Mesenchymal stem cell (in vitro differentiated cells and primary cell): ENCODE results near the gene FNDC3B.

Experiments used
- DNase-seq: peaks from one replicate; pipeline ENCODE4 v3.0.0-alpha.2; 2013
- H2AFZ ChIP-seq: one replicate; pipeline ENCODE4 v1.6.1; 2013; ENCODE audit warnings: low read depth, mild to moderate bottlenecking, control low read depth, inconsistent platforms, low read length, moderate library complexity
- H2AK5ac ChIP-seq: 2 replicates; pipeline ENCODE4 v1.6.1; 2013; ENCODE audit warnings: low read length, moderate library complexity, mild to moderate bottlenecking, inconsistent platforms; ENCODE audit not compliant: severe bottlenecking
- H2BK120ac ChIP-seq: one replicate; pipeline ENCODE4 v1.6.1; 2013; ENCODE audit warnings: low read depth, mild to moderate bottlenecking, inconsistent platforms, low read length, moderate library complexity
- H2BK12ac ChIP-seq, 2 experiments: one replicate each; pipeline ENCODE4 v1.6.1; 2013; ENCODE audit warnings: inconsistent platforms in 2 of 2, low read length in 2 of 2, mild to moderate bottlenecking in 2 of 2, moderate library complexity in 2 of 2, control low read depth in 1 of 2
- H2BK15ac ChIP-seq: one replicate; pipeline ENCODE4 v1.6.1; 2013; ENCODE audit warnings: mild to moderate bottlenecking, low read depth, inconsistent platforms; ENCODE audit not compliant: poor library complexity, severe bottlenecking
- H2BK5ac ChIP-seq: 2 replicates; pipeline ENCODE4 v1.6.1; 2013; ENCODE audit warnings: low read depth, mild to moderate bottlenecking, low read length, control low read depth, inconsistent platforms; ENCODE audit not compliant: poor library complexity, severe bottlenecking
- H3K14ac ChIP-seq, 2 experiments: one replicate each; pipeline ENCODE4 v1.6.1; 2013; ENCODE audit warnings: inconsistent platforms in 2 of 2, low read length in 2 of 2, control low read depth in 1 of 2, mild to moderate bottlenecking in 1 of 2, moderate library complexity in 1 of 2
- H3K18ac ChIP-seq, 2 experiments: one replicate each; pipeline ENCODE4 v1.6.1; 2013; ENCODE audit warnings: inconsistent platforms in 2 of 2, low read length in 2 of 2, control low read depth in 1 of 2, low read depth in 1 of 2, mild to moderate bottlenecking in 1 of 2
- H3K23ac ChIP-seq, 2 experiments: one replicate each; pipeline ENCODE4 v1.6.1; 2013; ENCODE audit warnings: inconsistent platforms in 2 of 2, low read length in 2 of 2, mild to moderate bottlenecking in 2 of 2, moderate library complexity in 2 of 2, control low read depth in 1 of 2
- H3K27ac ChIP-seq: 2 replicates; pipeline ENCODE4 v1.5.1; 2013; ENCODE audit warnings: mild to moderate bottlenecking, moderate library complexity, low read length, control low read depth, inconsistent platforms; ENCODE audit not compliant: poor library complexity, severe bottlenecking
- H3K27me3 ChIP-seq, 2 experiments: 2 replicates each; pipeline versions ENCODE4 v1.6.1 to v1.7.0; 2013; ENCODE audit warnings: low read length in 2 of 2, mild to moderate bottlenecking in 2 of 2, moderate library complexity in 2 of 2, control low read depth in 1 of 2, inconsistent platforms in 1 of 2; ENCODE audit not compliant: control insufficient read depth in 1 of 2, insufficient read depth in 1 of 2
- H3K36me3 ChIP-seq, 2 experiments: 2 replicates each; pipeline versions ENCODE4 v1.6.1 to v1.7.0; 2013; ENCODE audit warnings: low read length in 2 of 2, control low read depth in 1 of 2, inconsistent platforms in 1 of 2, low read depth in 1 of 2, mild to moderate bottlenecking in 1 of 2; ENCODE audit not compliant: insufficient read depth in 2 of 2, control insufficient read depth in 1 of 2
- H3K4ac ChIP-seq, 2 experiments: one replicate each; pipeline ENCODE4 v1.6.1; 2013; ENCODE audit warnings: inconsistent platforms in 2 of 2, low read length in 2 of 2, mild to moderate bottlenecking in 2 of 2, moderate library complexity in 2 of 2, control low read depth in 1 of 2, low read depth in 1 of 2
- H3K4me1 ChIP-seq: 2 replicates; pipeline ENCODE4 v1.6.1; 2013; ENCODE audit warnings: low read depth, low read length, control low read depth; ENCODE audit not compliant: control insufficient read depth, insufficient read depth
- H3K4me2 ChIP-seq: 2 replicates; pipeline ENCODE4 v1.6.1; 2013; ENCODE audit warnings: low read length, mild to moderate bottlenecking, inconsistent platforms; ENCODE audit not compliant: poor library complexity, severe bottlenecking
- H3K4me3 ChIP-seq, 2 experiments: 2 replicates each; pipeline versions ENCODE4 v1.5.1 to v1.7.0; 2013; ENCODE audit warnings: low read length in 2 of 2, mild to moderate bottlenecking in 2 of 2, control low read depth in 1 of 2, low read depth in 1 of 2; ENCODE audit not compliant: insufficient read depth in 1 of 2
- H3K79me1 ChIP-seq: replicated peaks from 2 replicates; pipeline ENCODE4 v1.6.1; 2013; ENCODE audit warnings: mild to moderate bottlenecking, control low read depth, low read length, inconsistent platforms; ENCODE audit not compliant: poor library complexity, severe bottlenecking
- H3K9ac ChIP-seq: 2 replicates; pipeline ENCODE4 v1.7.0; 2013; ENCODE audit warnings: mild to moderate bottlenecking, low read length, moderate library complexity
- H3K9me3 ChIP-seq: 2 replicates; pipeline ENCODE4 v1.7.0; 2013; ENCODE audit warnings: mild to moderate bottlenecking, low read length; ENCODE audit not compliant: control insufficient read depth
- H4K8ac ChIP-seq: one replicate; pipeline ENCODE4 v1.6.1; 2013; ENCODE audit warnings: inconsistent platforms, mild to moderate bottlenecking, low read length, moderate library complexity
- H4K91ac ChIP-seq: one replicate; pipeline ENCODE4 v1.6.1; 2013; ENCODE audit warnings: mild to moderate bottlenecking, low read length, inconsistent platforms
- WGBS: methylation state at CpG from one replicate; pipeline ENCODE4 v1.1.7; 2013; ENCODE audit warnings: mixed read lengths; 5-methylcytosine and 5-hydroxymethylcytosine counted together

Gene FNDC3B

DNA sequence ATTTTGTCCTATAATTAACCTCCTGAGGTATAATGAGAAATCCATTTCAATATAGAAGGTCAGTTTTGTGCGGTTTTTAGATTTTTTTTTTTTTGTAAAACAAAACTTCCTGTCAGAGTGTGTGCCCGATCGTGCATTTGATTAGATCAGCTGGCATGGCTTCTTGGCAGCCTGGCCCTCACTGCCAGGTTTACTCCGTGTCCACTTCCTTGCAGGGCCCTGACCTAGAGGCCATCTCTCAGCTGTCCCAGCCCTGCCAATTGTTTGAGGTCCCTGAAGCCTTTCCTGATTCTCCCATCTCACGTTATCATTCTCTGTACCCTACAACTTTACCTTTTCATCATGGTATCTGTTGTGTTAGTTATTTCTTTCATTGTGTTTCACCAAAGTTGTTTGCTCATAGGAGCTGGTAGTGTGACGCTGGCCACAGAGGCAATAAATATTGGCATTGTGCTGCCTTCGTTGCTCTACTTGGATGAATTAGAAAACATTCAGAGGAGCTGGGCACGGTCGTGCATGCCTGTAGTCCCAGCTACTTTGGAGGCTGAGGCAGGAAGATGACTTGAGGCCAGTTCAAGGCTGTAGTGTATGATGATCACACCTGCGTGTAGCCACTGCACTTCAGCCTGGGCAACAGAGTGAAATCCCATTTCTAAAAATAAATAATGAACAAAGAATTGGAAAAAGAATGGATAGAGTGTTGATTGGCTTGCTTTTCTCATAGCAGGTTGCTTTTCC lies 206.9 kb downstream of the FNDC3B start:
- Histone ChIP-seq H3K4me3 (no peak overlapping the region), H2AK5ac (no peak overlapping the region), H4K91ac (no peak overlapping the region), H3K9me3 (peaks cover 8% of the 10 kb centered on the region), H3K36me3 (peaks cover 16 to 53% of the 10 kb centered on the region in 2 experiments), H3K4me2 (no peak overlapping the region), H3K79me1 (peaks cover 22% of the 10 kb centered on the region), H2BK15ac (no peak overlapping the region), H3K23ac (no peak overlapping the region), H2BK120ac (no peak overlapping the region), H4K8ac (peak overlapping the region; percentile 49), H3K4me1 (peaks cover 2% of the 10 kb centered on the region), H2BK12ac (no peak overlapping the region), H3K9ac (no peak overlapping the region), H3K18ac (no peak overlapping the region), H2AFZ (no peak overlapping the region), H3K4ac (no peak overlapping the region), H2BK5ac (no peak overlapping the region), H3K27ac (no peak overlapping the region), H3K27me3 (no peaks in the 10 kb centered on the region), H3K14ac (no peak overlapping the region)
- no peak for DNase-seq
- WGBS = 98% methylated on average over 8 of the region's 10 CpGs

DNA sequence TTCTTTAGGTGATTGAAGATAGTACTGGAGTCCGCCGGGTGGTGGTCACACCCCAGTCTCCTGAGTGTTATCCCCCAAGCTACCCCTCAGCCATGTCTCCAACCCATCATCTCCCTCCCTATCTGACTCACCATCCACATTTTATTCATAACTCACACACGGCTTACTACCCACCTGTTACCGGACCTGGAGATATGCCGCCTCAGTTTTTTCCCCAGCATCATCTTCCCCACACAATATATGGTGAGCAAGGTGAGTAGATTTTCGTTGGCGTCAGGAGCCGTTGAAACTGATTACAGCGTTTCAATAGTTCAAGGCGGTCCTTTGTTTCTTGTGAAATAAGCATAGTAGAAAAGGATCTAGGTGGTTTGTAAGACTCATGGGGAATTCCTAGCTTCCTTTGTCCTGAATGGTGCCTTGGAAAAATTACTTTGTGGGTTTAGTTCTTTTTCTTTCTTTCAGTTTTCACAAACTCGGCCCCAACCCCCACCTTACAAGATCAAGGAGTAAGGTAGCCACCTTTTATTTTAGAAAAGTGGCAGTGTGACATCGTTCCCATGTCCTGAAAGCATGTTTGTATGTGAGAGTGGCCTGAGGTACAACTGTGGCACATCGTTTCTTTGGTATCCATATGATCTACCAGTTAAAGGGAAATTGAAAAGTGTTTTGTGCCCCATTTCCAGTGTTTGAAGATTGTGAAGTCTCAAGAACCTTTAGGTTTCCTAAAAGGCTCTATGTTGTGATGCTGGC lies 208.3 kb downstream of the FNDC3B start:
- no peak overlapping the region for H2BK120ac ChIP-seq
- no peak overlapping the region for H4K8ac ChIP-seq
- H3K18ac ChIP-seq = no peak overlapping the region
- H3K23ac ChIP-seq = no peak overlapping the region
- H3K4me3 ChIP-seq = no peak overlapping the region
- no peak overlapping the region for H2BK5ac ChIP-seq
- no peak overlapping the region for H2AFZ ChIP-seq
- no peak overlapping the region for H2AK5ac ChIP-seq
- peaks cover 2% of the 10 kb centered on the region for H3K4me1 ChIP-seq
- H3K27ac ChIP-seq = no peak overlapping the region
- H3K4me2 ChIP-seq = no peak overlapping the region
- H3K79me1 ChIP-seq = peaks cover 15% of the 10 kb centered on the region
- H2BK15ac ChIP-seq = no peak overlapping the region
- H3K4ac ChIP-seq = no peak overlapping the region
- no peak overlapping the region for H3K9ac ChIP-seq
- no peak overlapping the region for H3K14ac ChIP-seq
- peaks cover 9 to 53% of the 10 kb centered on the region in 2 experiments for H3K36me3 ChIP-seq
- no peak overlapping the region for H2BK12ac ChIP-seq
- H4K91ac ChIP-seq = no peak overlapping the region
- no peaks in the 10 kb centered on the region for H3K27me3 ChIP-seq
- DNase-seq = no peak
- 96% methylated on average over 9 of the region's 13 CpGs for WGBS
- peaks cover 4% of the 10 kb centered on the region for H3K9me3 ChIP-seq

DNA sequence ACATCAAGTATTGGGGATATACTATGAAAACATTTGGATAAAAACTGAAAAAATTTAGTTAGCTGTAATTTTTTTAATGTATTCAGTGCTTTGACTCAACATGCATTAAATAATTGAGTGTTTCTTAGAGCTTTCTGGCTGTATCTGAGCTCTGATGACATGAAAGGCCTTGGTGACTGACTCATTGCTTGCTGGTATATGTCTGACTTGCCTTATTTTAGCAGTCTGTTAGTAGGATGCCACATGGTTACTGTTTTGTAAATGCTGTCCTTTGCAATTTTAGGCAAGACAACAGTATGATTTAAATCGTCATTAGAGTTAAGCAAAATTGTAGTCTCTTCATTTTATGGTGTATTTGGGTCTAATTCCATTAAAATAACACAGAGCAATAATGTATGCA lies 209.7 kb downstream of the FNDC3B start:
- Histone ChIP-seq H2BK12ac (no peak overlapping the region), H3K79me1 (peaks cover 12% of the 10 kb centered on the region), H2BK15ac (no peak overlapping the region), H3K14ac (no peak overlapping the region), H3K4ac (no peak overlapping the region), H3K9ac (peak overlapping the region; percentile 27), H3K9me3 (no peaks in the 10 kb centered on the region), H3K27me3 (no peaks in the 10 kb centered on the region), H2BK120ac (no peak overlapping the region), H2AK5ac (no peak overlapping the region), H2AFZ (no peak overlapping the region), H4K91ac (no peak overlapping the region), H3K23ac (no peak overlapping the region), H4K8ac (no peak overlapping the region), H3K4me2 (no peak overlapping the region), H3K4me3 (no peak overlapping the region), H3K18ac (no peak overlapping the region), H3K4me1 (peaks cover 2% of the 10 kb centered on the region), H3K36me3 (peaks cover 9 to 51% of the 10 kb centered on the region in 2 experiments), H2BK5ac (no peak overlapping the region), H3K27ac (no peak overlapping the region)
- no CpG with 5 or more reads among the region's 1 CpG for WGBS
- DNase-seq = peak; percentile 74

DNA sequence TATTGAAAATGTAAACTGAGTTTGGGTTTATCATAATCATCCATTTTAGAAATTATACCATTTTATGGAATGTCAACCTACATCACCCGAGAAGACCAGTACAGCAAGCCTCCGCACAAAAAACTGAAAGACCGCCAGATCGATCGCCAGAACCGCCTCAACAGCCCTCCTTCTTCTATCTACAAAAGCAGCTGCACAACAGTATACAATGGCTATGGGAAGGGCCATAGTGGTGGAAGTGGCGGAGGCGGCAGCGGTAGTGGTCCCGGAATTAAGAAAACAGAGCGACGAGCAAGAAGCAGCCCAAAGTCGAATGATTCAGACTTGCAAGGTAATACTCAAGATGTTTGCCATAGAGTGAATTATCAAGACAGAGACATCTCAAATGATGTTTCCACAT lies 211.8 kb downstream of the FNDC3B start:
- Histone ChIP-seq H2BK120ac (no peak overlapping the region), H2BK12ac (no peak overlapping the region), H3K4me1 (peaks cover 4% of the 10 kb centered on the region), H3K79me1 (peaks cover 15% of the 10 kb centered on the region), H3K27me3 (no peaks in the 10 kb centered on the region), H3K23ac (no peak overlapping the region), H3K27ac (no peak overlapping the region), H2AFZ (no peak overlapping the region), H4K8ac (no peak overlapping the region), H3K4ac (no peak overlapping the region), H3K9me3 (no peaks in the 10 kb centered on the region), H2AK5ac (no peak overlapping the region), H4K91ac (no peak overlapping the region), H3K18ac (no peak overlapping the region), H3K4me2 (no peak overlapping the region), H3K36me3 (peaks cover 17 to 67% of the 10 kb centered on the region in 2 experiments), H2BK5ac (no peak overlapping the region), H3K14ac (no peak overlapping the region), H3K9ac (no peak overlapping the region), H2BK15ac (no peak overlapping the region), H3K4me3 (no peak overlapping the region)
- no peak for DNase-seq
- over 99% methylated on average over 12 of the region's 13 CpGs for WGBS
